BJ (cell line): Measurements from ENCODE around the gene ENTPD2. TPM values are rescaled to one million over a fixed set of nuclear protein-coding genes. Genes with fewer than 3 reads are reported as not detected.
A peak's percentile ranks its signal among the peaks of the same experiment; 100 is the strongest.

Experiments used
- CTCF ChIA-PET: fragments of 350-600 bp; formaldehyde crosslinking; extraction: SDS; loops from one replicate; lab custom pipeline; 2021; ENCODE audit warnings: antibody characterized with exemption, inconsistent platforms; lab: Yijun Ruan, JAX
- POLR2A ChIA-PET: fragments of 300-600 bp; sonication (Branson Sonifier 250); formaldehyde crosslinking; extraction: SDS; loops from one replicate; lab custom pipeline; 2021; ENCODE audit warnings: antibody characterized with exemption; lab: Charles Lee
- DNase-seq: peaks from one replicate; pipeline ENCODE4 v3.0.0-alpha.2; 2011; ENCODE audit warnings: low read depth
- H3K27me3 ChIP-seq: 2 replicates; pipeline ENCODE4 v1.6.0; 2011; ENCODE audit warnings: low read length; ENCODE audit not compliant: control insufficient read depth, insufficient read depth
- H3K36me3 ChIP-seq: 2 replicates; pipeline ENCODE4 v1.5.1; 2011; ENCODE audit warnings: low read length; ENCODE audit not compliant: control insufficient read depth, insufficient read depth
- H3K4me3 ChIP-seq: 2 replicates; pipeline ENCODE4 v1.5.1; 2011; ENCODE audit warnings: low read depth, mild to moderate bottlenecking, control low read depth, low read length
- CTCF ChIP-seq: IDR thresholded peaks from 2 replicates; pipeline ENCODE4 v1.5.1; 2011; ENCODE audit warnings: low read depth, mild to moderate bottlenecking, control low read depth, inconsistent platforms, low read length, moderate library complexity; ENCODE audit not compliant: insufficient read depth
- polyA plus RNA-seq: library from polyadenylated mRNA; depleted of rRNA; stranded (reverse); fragments of >200 nt; gene quantifications from 2 replicates; pipeline ENCODE4 v1.2.3, GENCODE V29; 2011

Gene ENTPD2
- polyA plus RNA-seq, 1 experiment, result not detected

GRCh38 chr9:137044502-137045177 lies 9.2 kb downstream of the ENTPD2 start:
- Histone ChIP-seq H3K27me3 (peaks cover 7% of the 10 kb centered on the region; the same call in 1 of the 2 replicates), H3K4me3 (peak overlapping the region; percentile 55), H3K36me3 (peaks cover 5% of the 10 kb centered on the region)
- DNase-seq, result no peak
- CTCF ChIA-PET, result interaction anchor here (1.4 to 3.0 kb wide), 4 partner anchors 10 to 23 kb away, joined by 4 to 21 read pairs (median 10); partner anchors contain the start of gene ABCA2
- TF ChIP-seq CTCF, result no peak
- POLR2A ChIA-PET, result no interaction called here

GRCh38 chr9:137044037-137044436 lies 9.8 kb downstream of the ENTPD2 start:
- POLR2A ChIA-PET, result no interaction called here
- Histone ChIP-seq H3K27me3 (peaks cover 2% of the 10 kb centered on the region; the same call in 1 of the 2 replicates), H3K36me3 (peaks cover 11% of the 10 kb centered on the region), H3K4me3 (no peak overlapping the region)
- CTCF ChIA-PET, result interaction anchor here (2.0 to 3.0 kb wide), 3 partner anchors 9 to 20 kb away, joined by 7 to 21 read pairs (median 14); partner anchors contain the start of gene ABCA2
- TF ChIP-seq CTCF, result no peak
- no peak for DNase-seq

GRCh38 chr9:137042751-137043727 lies 10.8 kb downstream of the ENTPD2 start:
- Histone ChIP-seq H3K27me3 (peaks cover 2% of the 10 kb centered on the region; the same call in 1 of the 2 replicates), H3K4me3 (no peak overlapping the region), H3K36me3 (peaks cover 16% of the 10 kb centered on the region)
- ChIA-PET CTCF (interaction anchor here (2.0 to 3.0 kb wide), 3 partner anchors 8 to 21 kb away, joined by 7 to 21 read pairs (median 14); partner anchors contain the start of gene ABCA2), POLR2A (no interaction called here)
- TF ChIP-seq CTCF, result no peak
- DNase-seq, result no peak

- H3K4me3 ChIP-seq, result no peak overlapping the region
- ChIA-PET POLR2A (no interaction called here), CTCF (interaction anchor here (1.3 kb wide), 1 partner anchor 26 kb away, joined by 3 read pairs; no protein-coding TSS in a partner anchor)
- H3K27me3 ChIP-seq, result no peaks in the 10 kb centered on the region
- no peak for DNase-seq
- TF ChIP-seq CTCF, result no peak
- H3K36me3 ChIP-seq, result peaks cover 17% of the 10 kb centered on the region
Measured at GRCh38 chr9:137041124-137041523, 12.7 kb downstream of the ENTPD2 start.
